ENCODE data around the gene ZFP14.
A peak's percentile ranks its signal among the peaks of the same experiment; 100 is the strongest.

The ZFP14 gene

DNA sequence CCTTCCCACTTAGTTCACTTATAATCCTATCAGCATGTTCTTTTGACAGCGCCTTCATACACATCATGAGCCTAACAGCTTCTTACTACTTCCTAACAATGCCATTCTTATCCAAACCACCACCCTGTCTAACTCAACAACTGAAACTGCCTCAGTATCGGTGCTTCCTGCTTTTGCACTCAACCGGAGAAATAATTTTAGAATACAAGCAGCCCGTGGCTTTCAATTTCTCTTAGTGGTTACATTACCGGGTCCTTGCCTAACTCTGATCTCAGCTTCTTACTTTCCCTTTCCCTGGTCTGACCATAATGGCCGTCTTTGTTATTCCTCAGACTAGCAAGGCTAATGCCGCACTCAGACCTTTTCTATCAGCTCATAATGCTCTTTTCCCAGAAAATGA is 22.5 kb upstream of the ZFP14 start:
- Histone ChIP-seq H3K36me3 (peaks cover 10% of the 10 kb centered on the region), H3K4me1 (ENCODE audit: control insufficient read depth in 1 of 2, insufficient read depth in 1 of 2, low read depth in 1 of 2, low read length in 1 of 2) (no peaks in the 10 kb centered on the region), H3K27me3 (no peaks in the 10 kb centered on the region), H3K9me3 (peaks cover 7% of the 10 kb centered on the region), H3K27ac (no peak overlapping the region), H3K4me3 (ENCODE audit: low read depth in 1 of 2, low read length in 1 of 2) (no peak overlapping the region)
- TF ChIP-seq, protein P1, sequence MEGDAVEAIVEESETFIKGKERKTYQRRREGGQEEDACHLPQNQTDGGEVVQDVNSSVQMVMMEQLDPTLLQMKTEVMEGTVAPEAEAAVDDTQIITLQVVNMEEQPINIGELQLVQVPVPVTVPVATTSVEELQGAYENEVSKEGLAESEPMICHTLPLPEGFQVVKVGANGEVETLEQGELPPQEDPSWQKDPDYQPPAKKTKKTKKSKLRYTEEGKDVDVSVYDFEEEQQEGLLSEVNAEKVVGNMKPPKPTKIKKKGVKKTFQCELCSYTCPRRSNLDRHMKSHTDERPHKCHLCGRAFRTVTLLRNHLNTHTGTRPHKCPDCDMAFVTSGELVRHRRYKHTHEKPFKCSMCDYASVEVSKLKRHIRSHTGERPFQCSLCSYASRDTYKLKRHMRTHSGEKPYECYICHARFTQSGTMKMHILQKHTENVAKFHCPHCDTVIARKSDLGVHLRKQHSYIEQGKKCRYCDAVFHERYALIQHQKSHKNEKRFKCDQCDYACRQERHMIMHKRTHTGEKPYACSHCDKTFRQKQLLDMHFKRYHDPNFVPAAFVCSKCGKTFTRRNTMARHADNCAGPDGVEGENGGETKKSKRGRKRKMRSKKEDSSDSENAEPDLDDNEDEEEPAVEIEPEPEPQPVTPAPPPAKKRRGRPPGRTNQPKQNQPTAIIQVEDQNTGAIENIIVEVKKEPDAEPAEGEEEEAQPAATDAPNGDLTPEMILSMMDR (IDR thresholded peaks at IDR 0.05) = no peak

DNA sequence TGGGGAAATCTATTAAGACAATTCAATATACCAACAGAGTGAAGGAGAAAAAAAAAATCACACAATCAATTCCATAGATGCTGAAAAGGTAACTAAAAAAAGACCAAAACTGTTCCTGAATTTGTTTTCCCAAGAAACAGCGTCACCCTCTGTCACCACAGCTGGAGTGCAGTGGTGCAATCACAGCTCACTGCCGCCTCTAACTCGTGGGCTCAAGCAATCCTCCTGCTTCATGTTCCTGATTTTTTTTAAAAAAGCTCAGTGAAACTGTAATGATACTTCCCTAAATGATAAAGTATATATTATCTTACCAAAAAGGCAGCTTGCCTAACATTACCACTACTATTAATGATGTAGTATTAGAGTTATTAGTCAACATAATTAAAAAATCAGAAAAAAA is 19.6 kb upstream of the ZFP14 start:
- H3K27ac ChIP-seq = no peak overlapping the region
- no peaks in the 10 kb centered on the region for H3K36me3 ChIP-seq
- H3K4me3 ChIP-seq (ENCODE audit: low read depth in 1 of 2, low read length in 1 of 2) = no peak overlapping the region
- H3K9me3 ChIP-seq = peaks cover 7% of the 10 kb centered on the region
- no peaks in the 10 kb centered on the region for H3K4me1 ChIP-seq (ENCODE audit: control insufficient read depth in 1 of 2, insufficient read depth in 1 of 2, low read depth in 1 of 2, low read length in 1 of 2)
- no peaks in the 10 kb centered on the region for H3K27me3 ChIP-seq
- TF ChIP-seq, protein P1 (IDR thresholded peaks at IDR 0.05) = no peak

DNA sequence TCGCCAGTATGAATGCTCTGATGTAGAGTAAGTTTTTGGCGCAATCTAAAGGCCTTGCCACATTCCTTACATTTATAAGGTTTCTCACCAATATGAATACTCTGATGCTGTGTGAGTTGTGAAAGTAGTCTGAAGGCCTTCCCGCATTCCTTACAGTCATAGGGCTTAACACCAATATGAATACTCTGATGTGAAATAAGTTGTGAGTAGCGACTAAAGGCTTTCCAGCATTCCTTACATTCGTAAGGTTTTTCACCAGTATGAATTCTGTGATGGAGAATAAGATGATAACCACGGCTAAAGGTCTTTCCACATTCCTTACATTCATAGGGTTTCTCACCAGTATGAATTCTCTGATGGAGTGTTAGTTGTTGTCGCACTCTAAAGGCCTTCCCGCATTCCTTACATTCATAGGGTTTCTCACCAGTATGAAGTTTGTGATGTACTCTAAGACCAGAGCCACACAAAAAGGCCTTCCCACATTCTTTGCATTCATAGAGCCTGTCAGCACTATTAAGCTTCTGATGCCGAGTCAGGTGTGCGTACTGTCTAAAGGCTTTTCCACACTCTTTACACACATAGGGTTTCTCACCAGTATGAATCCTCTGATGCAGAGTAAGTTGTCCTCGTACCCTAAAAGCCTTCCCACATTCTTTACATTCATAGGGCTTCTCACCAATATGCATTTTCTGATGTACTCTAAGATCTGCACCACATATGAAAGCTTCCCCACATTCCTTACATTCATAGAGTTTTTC is 14.1 kb upstream of the ZFP14 start:
- Histone ChIP-seq H3K9me3 (peaks cover 35% of the 10 kb centered on the region), H3K4me3 (ENCODE audit: low read depth in 1 of 2, low read length in 1 of 2) (no peak overlapping the region), H3K27ac (no peak overlapping the region), H3K36me3 (no peaks in the 10 kb centered on the region), H3K27me3 (no peaks in the 10 kb centered on the region), H3K4me1 (ENCODE audit: control insufficient read depth in 1 of 2, insufficient read depth in 1 of 2, low read depth in 1 of 2, low read length in 1 of 2) (no peaks in the 10 kb centered on the region)
- TF ChIP-seq, protein P1 (IDR thresholded peaks at IDR 0.05) = no peak

DNA sequence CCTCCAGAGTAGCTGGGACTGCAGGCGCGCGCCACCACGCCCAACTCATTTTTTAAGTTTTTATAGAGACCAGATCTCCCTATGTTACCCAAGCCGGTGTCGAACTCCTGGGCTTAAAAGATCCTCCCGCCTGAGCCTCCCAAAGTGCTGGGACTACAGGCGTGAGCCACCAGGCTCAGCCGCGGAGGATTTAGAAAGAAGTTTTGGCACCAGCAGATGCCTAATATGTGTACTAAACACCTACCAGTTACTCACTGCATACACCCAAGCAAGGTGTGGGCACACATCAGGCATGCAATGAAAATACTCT is 464 bp upstream of the ZFP14 start:
- H3K27ac ChIP-seq = no peak overlapping the region
- no peaks in the 10 kb centered on the region for H3K9me3 ChIP-seq
- no peaks in the 10 kb centered on the region for H3K36me3 ChIP-seq
- TF ChIP-seq, protein P1 (IDR thresholded peaks at IDR 0.05) = no peak
- peak overlapping the region; percentile 66 to 74 for H3K4me3 ChIP-seq (ENCODE audit: low read depth in 1 of 2, low read length in 1 of 2)
- no peaks in the 10 kb centered on the region for H3K27me3 ChIP-seq
- H3K4me1 ChIP-seq (ENCODE audit: control insufficient read depth in 1 of 2, insufficient read depth in 1 of 2, low read depth in 1 of 2, low read length in 1 of 2) = peaks cover 7 to 11% of the 10 kb centered on the region in 2 experiments

DNA sequence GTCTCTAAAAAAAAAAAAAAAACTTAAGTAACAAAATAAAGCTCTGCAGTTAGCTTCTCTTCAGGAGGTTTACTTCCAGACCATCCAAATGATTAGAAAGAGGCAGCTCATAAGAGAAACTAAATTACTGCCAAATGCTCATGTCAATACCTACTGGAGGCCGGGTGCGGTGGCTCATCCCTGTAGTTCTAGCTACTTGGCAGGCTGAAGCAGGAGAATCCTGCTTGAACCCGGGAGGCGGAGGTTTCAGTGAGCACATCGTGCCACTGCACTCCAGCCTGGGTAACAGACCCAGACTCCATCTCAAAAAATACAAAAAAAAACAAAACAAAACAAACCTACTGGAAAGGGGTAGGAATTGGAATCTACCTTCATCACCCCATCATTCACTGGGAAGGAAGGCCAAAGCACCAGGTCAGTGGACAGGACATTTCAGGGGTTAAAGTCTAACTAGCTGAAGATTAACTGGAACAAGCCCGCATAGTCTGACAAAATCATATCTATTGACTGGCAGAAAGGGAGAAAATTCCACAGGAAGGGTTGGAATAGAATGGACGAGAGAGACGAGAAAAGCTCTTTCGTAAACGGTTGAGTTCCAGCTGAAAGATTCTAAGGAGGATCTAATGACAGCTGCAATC is 1.3 kb downstream of the ZFP14 start:
- no peak overlapping the region for H3K27ac ChIP-seq
- no peak overlapping the region for H3K4me3 ChIP-seq (ENCODE audit: low read depth in 1 of 2, low read length in 1 of 2)
- no peaks in the 10 kb centered on the region for H3K9me3 ChIP-seq
- no peaks in the 10 kb centered on the region for H3K36me3 ChIP-seq
- TF ChIP-seq, protein P1 (IDR thresholded peaks at IDR 0.05) = no peak
- no peaks in the 10 kb centered on the region for H3K27me3 ChIP-seq
- H3K4me1 ChIP-seq (ENCODE audit: control insufficient read depth in 1 of 2, insufficient read depth in 1 of 2, low read depth in 1 of 2, low read length in 1 of 2) = peaks cover 7 to 11% of the 10 kb centered on the region in 2 experiments

All from neutrophil (primary cell).